Fibroblast of peridontal ligament (primary cell): ENCODE measurements around the gene LCNL1.
A peak's percentile ranks its signal among the peaks of the same experiment; 100 is the strongest.

ENCODE experiments used
- DNase-seq: peaks from one replicate; pipeline ENCODE4 v3.0.0-alpha.2; 2010; ENCODE audit errors: extremely low read depth

The LCNL1 gene

DNA sequence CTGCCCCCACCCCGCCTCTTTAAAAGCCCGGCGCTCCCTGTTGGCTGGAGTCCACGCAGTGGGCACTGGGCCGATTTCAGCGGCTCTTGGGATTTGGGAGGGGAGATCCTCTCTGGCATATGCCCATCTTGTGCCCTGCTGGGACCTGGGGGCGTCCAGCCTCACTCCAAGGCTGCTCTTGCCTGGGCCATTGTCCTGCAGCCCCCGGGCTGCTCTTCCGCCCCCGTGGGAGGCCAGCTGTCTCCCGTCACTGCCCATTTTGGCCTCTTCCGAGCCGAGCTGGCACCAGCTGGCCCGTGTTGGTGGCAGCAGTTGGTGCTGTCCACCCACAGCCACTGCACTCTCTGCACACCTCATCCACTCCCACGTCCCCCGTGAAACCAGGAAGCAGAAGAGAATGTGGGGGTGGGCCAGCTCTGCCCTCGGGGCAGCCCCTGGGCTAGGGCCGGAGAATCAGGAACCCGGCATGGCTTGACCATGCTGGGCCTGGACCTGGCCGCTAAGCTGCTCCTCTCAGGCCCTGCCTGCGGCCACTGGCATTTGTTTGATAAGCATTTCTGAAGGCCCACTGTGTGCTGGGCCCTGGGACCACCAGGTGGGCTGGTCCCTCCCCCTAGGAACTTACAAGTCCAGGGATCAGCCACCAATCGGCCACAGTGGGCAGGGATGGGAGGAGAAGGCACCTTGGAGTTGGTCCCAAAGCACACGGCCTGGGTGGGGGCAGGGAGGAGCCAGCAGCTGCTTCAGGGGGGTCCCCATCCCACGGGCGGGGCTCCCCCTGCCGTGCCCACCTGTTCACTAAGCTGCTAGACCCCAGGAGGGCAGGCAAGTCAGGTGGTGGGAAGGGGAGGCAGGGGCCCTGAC, 35.5 kb upstream of the LCNL1 start:
- DNase-seq, result no peak

DNA sequence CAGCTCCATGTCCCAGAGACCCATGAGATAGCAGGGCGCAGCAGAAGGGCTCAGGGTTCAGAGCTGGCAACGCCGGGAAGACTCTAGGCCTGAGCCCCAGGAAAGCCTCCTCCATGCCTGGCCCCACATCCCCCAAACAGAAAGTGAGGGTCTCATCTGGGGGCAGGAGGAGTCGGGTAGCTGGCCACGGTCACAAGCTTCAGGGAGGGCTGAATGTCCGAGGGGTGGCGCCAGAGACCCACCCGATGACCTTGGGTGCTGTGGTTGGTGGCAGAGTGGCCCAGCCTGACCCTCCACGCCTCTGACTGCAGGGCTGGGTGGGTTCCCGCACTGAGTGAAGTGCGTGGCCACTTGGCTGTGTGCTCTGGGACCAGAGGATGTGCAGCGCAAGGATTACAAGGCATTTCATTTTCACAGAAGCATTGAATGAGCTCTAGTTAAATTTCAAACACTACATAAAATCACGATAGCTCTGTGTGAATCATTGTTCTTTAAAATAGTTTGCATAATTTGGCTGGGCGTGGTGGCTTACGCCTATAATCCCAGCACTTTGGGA, 34.8 kb upstream of the LCNL1 start:
- peak; percentile 20 for DNase-seq

DNA sequence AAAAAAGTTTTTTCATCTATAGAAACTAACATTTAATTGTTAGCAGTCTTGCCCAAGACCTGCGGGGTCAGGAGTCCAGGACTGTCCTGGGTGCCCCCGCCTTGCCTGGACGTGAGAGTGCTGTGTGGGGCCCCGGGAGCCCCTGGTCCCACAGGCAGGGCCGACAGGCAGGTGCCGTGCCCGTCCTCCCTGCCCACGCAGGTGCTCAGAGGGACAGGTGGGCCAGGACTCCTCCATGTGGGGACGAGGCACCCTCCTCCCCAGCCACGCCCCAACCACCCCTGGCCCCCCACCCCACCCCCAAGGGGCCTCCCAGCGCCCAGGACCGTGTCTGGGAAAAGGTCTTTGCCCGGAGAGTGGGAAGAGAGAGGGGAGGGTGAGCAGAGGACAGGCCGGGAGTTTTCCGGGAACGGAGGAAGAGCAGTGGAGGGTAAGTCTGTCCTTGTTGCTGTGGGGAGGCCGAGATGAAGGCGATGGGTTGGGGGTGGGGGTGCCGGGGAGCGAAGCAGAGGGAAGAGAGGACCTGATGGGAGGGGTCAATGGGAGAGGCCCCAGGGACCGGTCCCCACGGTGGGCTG, 33.5 kb upstream of the LCNL1 start:
- DNase-seq, result no peak

DNA sequence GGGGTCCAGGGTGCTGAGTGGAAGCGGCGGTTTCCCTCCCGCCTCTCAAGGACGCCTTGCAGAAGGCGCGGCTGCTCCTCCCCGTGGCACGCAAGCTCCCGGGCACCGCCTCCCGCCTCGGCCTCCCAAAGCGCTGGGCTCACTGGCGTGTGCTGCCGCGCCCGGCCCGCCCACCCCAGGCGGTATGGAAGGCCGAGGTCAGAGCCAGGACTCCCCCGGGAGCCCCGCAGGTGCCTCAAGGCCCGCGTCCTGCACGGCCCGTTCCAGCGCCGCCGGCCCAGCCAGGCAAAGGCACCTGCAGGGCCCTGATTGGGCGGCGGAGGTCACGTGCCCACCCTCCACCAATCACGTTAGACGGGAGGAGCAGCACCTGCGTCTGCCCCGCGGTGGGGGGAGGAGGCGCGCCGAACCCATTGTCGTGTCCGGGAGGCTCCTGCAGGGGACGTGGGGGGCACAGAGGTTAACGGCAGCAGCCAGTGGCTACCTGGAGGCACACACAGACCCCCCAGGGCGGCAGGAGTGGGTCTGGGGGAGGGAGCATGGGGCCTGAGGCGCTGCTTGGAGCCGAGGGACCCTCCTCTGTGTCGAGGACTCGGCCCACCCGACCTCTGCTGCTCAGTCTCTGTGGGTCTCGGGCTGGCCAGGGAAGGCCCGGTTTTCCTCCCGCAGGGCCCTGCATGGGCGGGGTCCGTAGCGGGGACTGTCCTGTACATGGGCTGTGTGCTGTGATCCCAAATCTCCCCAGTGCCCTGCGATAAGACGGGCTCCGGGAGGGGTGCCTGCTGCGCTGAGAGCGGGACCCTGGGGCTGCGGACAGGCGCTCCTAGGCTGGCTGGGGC, 32.8 kb upstream of the LCNL1 start:
- peak; percentile 59 for DNase-seq

DNA sequence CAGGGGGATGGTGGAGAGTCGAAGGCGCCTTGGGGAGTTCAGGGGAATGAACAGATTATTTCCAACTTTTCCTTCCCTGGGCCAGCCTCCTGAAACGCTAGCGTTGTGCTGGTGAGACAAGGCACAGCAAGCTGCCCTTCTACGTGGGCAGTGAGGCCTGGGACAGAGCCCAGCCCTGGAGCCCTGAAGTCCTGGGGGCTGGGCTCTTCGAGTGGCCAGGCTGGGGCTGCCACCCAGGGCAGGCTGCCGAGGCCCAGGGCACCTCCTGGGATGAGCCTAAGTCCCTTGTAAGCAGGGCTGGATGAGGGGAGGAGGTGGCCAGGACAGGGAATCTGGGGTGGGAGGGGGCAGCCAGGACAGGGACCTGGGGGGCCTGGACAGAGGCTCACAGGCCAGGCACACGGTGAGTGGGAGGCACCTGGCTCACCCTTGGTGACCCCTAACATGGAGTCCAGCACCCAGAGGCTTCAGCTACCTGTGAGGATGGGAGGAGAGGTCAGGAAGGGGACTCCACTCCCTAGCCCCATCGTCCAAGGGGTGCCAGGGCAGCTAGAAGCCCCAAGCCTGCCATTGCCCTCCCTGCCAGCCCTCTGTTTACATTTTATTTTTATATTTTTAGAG, 32.0 kb upstream of the LCNL1 start:
- no peak for DNase-seq

DNA sequence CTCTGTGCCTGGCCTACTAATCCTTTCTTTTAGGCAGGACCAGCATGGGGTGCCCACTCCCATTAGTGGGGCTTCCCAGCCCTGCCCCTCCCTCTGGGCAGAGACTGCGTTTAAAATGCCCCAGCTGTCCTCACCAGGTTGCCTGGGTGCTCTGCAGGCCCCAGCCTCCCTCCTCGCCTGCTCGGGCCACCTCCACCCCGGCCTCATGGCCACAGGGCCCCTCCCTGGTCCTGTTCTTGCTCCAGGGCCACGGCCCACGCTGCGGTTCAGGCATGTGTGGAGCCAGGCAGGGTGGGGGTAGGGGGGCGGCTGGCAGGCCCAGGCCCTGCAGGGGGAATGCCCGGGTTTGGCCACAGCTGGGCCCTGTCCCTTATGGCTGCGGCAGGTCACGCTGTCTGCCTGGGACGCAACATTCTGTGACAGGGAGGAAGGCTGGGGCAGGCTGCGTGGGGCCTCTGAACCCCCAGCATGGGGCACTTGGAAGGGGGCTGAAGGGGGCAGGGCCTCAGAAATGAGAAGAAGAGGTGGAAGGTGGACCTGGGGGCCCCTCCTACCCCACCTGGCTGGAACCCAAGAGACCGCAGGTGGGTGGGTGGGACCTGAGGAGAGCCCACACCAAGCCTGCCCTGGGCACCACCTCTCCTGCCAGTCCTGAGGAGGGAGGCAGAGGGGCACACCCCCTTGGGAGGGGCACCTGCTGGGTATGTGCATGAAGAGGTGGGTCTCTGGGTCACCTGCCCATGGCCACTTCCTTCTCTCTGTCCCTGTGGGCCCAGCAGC, 31.1 kb upstream of the LCNL1 start, which contains the start of gene LCN12:
LCN12 (plus strand) TSS at position 733 of the 780 bp plus-strand sequence. CDS start 55 bp downstream, outside the sequence.
- no peak for DNase-seq

DNA sequence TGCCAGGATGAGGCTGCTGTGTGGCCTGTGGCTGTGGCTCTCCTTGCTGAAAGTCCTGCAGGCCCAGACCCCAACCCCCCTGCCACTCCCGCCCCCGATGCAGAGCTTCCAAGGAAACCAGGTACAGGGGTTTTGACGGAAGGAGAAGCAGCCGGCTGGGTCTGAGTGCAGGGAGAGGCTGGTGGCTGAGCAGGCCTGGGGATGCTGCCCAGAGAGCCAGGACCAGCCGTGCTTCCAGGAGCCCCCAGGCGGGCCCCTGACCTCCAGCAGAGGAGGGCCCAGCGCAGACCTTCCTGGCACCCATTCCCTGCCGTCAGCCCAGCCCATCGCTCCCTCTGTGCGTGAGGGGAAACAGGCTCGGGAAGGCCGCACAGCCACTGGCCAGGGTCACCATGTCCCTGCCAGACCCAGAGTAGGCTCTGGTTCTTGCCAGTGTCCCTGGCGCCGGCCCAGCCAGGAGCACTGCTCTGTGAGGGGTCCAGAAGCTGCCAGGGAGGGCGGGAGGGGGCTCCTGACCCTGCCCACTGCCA, 30.4 kb upstream of the LCNL1 start:
- no peak for DNase-seq

DNA sequence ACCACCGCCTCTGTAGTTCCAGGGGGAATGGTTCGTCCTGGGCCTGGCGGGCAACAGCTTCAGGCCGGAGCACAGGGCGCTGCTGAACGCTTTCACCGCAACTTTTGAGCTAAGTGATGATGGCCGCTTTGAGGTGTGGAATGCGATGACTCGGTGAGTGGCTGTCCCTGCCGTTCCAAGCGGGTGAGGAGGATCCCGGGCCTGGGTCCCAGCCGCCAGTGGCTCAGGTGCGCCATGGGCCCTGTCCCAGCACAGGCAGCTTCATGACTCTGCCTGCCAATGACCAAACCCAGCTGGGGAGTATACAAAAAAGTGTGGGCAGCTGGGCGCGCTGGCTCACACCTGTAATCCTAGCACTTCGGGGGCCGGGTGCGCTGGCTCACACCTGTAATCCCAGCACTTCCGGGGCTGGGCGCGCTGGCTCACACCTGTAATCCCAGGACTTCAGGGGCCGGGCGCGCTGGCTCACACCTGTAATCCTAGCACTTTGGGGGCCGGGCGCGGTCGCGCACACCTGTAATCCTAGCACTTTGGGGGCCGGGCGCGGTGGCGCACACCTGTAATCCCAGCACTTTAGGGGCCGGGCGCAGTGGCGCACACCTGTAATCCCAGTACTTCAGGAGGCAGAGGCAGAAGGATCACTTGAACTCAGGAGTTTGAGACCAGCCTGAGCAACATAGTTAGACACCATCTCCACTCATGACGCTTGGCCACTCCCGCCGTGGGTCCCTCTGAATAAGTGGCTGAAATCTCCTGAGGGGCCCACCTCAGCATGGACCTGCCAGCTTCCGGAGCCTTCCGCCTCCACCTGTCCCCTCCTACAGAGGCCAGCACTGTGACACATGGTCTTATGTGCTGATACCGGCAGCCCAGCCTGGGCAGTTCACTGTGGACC, 29.7 kb upstream of the LCNL1 start:
- no peak for DNase-seq

DNA sequence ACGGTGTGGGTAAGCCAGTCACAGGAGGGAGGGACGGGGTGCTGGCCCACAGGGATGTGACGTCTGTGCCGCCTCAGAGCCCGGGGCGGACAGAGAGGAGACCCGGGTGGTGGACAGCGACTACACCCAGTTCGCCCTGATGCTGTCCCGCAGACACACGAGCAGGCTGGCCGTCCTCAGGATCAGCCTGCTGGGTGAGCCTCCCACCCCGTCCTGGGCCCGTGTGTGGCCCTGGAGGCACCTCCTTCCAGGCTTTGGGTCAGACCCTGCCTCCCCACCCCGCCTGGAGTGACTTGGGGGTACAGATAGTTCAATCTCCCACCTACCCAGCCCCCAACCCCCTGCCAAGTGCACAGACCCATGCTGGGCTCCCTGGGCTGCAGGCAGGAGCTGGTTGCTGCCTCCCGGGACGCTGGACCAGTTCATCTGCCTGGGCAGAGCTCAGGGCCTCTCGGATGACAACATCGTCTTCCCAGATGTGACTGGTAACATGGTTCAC, 29.0 kb upstream of the LCNL1 start:
- DNase-seq, result no peak

DNA sequence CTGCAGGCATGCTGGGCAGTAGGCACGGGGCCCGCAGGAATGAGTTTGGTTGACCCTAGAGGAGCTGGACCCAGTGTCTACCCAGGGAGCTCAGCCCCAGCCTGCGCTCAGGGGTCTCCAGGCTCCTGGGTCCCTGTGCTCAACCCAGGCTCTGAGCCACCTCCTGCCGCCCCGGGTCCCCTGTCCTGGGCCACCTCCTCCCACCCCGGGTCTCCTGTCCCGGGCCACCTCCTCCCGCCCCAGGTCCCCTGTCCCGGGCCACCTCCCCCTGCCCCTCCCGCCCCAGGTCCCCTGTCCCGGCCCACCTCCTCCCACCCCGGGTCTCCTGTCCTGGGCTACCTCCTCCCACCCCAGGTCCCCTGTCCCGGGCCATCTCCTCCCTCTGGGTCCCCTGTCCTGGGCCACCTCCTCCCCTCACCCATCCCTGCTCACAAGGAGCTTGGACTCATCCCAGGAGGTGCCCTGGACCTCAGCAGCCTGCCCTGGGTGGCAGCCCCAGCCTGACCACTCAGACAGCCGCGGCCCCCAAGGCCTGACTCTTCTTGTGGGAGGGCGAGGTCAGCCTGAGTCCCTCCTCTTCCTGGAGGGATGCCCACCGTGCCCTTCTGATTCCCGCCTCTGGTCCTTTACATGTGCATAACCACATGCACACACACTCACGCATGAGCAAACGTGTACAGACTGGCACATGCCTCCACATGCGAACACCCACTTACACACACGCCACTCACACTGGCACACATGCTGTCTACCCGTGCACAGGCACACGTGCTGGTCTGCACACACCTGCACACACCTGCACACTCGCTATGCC, 28.3 kb upstream of the LCNL1 start:
- no peak for DNase-seq

DNA sequence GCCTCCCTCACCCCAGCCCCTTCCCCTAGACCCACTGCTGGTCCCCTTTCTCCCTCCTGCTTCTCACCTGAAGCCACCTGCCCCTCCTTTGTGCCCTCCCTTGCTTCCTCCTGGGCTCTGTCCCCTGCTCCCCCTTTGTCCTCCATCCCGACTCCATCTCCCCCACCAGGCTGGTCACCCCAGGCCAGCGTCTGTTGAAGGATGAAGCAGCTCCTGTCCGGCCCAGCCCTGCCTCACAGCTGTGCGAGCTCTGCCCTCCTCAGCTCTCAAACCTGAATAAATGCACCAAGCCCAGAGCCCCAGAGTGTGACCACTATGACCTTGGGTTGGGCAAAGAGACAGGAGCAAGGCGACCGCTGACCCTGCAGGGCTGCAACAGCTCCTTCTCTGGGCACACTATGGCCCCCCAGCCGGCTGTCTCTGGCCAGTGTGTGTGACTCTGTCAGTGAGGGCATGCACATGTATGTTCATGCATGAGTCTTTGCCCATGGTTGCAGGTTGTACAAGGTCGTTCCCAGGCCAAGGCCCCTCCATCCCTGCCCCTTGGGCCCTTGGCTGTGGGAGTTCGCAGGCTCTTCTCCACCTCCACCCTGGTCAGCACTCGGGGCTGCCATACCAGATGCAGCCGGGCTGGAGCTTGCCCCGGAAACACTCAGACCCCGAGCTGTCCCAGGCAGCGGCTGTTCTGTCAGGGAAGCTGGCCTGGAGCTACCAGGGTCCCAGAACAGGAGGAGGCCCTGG, 27.4 kb upstream of the LCNL1 start:
- DNase-seq, result no peak

DNA sequence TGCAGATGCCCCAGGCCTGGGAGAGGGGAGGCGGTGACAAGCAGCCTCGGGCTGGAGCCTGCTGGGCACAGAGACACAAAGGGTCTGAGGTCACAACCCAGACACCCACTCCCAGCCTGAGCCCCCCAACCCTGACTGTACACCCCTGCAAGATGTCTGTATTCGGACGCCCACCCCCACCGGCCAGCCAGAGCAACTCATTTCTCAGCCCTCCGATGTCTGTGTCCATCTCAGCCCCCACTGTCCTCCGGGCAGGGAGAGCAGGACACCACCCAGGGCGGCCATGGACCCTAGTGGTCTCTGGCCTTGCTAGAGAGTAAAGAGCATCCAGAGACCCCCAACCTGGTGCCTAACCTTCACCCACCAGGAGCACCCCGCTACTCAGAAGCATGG, 26.9 kb upstream of the LCNL1 start:
- DNase-seq, result no peak

DNA sequence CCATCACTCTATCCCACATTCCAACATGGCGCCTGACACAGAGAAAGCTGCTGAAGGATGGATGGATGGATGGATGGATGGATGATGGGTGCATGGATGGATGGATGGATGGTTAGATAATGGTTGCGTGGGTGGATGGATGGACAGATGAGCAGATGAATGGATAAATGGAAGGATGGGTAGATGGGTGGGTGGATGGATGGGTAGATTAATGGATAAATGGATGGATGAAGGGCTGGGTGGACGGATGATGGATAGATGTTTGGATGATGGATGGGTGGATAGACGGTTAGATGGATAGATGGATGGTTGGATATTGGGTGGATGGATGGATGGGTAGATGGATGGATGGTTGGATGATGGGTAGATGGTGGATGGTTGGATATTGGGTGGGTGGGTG, 26.2 kb upstream of the LCNL1 start:
- DNase-seq, result no peak

DNA sequence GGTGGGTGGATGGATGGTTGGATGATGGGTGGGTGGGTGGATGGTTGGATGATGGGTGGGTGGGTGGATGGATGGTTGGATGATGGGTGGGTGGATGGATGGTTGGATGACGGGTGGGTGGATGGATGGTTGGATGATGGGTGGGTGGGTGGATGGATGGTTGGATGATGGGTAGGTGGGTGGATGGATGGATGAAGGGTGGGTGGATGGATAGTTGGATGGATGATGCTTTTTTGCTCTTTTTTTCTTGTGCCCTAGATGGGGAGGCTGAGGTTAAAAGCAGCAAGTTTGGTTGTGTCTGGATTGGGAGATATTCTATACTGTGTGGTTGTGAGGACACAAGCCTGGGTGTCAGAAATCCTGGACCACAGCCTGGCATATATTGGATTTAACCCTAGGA, 25.3 kb upstream of the LCNL1 start:
- DNase-seq, result no peak

DNA sequence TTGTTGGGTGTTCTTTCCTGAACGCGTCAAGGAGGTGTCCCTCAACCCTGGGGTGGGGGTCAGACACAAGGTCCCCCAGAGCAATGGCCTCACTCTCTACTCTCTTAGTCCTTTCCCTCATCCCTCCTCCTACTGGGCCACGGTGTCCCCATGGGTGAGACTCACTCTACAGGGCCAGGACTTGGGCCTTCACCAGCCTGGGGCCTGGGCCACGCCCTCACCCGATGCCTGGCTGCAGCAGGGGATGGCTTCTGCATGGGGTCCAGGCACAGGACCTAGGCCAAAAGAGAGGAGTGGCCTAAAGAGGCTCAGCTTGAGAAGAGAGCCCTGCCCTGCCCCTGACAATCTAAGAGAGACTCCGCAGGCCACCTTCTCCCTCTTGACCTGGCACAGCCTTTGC, 24.9 kb upstream of the LCNL1 start:
- no peak for DNase-seq

DNA sequence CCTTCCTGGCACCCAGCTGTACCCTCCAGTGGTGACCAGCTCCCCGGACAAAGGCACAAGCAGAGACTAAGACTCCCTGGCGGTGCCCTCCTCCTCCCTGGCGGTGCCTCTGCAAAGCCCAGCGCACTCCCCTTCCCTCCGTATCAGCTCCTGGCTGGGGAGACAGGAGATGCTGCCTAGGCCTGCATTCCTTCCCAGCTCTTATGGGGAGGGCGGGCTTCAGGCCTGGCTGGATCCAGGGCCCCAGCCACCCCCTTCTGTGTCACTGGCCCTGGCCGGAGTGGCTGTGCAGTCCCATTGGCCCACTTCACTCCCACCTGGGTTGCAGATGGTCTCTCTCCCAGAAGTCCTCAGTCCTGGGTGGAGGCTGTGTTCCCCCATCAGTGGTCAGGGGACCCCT, 24.3 kb upstream of the LCNL1 start:
- DNase-seq, result no peak

DNA sequence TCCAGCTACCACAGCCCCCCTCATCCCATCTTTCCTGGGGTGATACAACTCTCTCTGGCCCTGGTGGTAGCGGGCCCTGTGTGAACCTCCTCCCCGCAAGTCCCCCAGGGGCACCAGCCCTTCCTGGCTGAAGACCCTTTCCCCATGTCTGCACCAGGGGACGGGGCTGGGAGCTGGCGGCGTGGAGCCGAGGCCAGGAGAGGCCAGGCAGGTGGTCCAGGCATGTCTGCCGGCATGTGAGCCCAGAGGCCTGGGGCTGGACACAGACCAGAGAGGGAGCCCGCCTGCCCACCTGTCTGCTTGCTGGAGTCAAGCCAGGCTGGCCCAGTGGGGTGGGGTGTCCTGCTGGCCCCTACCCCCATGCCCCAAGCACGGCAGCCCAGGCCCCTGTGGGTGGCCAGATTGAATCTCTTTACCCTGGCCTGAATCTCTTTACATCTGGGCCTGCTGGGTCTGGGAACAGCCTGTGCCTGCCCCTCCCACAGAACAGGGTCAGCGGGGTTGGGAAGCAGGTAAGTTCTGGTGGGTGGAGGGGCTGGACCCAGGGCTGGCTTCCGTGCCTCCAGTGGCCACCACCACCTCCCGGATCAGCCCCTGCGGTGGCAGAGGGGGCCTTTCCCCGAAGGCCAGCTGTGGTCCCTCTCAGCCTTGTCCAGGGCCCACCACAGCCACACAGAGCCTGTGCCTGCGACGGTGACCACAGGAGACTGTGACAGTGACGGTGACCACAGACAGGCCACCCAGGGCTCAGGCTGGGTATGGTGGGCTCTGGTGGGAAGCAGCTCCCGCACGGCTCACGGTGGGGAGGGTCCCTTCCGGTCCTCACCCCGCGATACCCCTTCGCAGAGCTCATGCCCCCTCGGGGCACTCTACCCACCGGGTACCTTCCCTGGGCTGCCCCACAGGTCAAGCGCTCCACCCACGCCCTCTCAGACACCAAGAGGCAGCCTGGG, 23.6 kb upstream of the LCNL1 start:
- no peak for DNase-seq
